D721Med (cell line): ENCODE results near the gene LDHD.

Experiments
- DNase-seq: peaks from one replicate; pipeline ENCODE4 v3.0.0; 2011; ENCODE audit warnings: low spot score; ENCODE audit not compliant: insufficient read length
- FAIRE-seq: peaks from 2 replicates; lab custom pipeline; 2011; peaks lifted over from hg19 to GRCh38; lab: Jason Lieb, UNC
- CTCF ChIP-seq: IDR thresholded peaks from 2 replicates; pipeline ENCODE4 v1.5.1; 2012; ENCODE audit warnings: mild to moderate bottlenecking, control low read depth; ENCODE audit not compliant: insufficient read depth; ENCODE audit errors: missing control alignments

The LDHD gene

DNA sequence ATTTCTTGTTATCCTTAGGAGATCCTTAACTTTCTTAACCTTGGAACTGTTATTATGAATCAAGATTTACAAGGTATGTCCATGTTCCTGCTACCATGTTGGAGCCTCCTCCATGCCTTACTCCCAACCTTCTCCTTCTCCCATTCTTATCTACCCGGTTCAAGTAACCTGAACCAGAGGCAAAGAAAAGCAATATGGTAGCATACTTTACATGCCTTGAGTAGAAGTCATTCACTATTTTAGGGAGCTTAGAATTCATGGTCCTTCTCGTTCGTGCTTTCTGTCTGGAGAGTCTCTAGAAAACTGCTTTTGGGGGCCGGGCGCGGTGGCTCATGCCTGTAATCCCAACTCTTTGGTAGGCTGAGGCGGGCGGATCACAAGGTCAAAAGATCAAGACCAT is 37.7 kb downstream of the LDHD start:
- no peak for TF ChIP-seq CTCF
- no peak for DNase-seq
- FAIRE-seq: no peak

DNA sequence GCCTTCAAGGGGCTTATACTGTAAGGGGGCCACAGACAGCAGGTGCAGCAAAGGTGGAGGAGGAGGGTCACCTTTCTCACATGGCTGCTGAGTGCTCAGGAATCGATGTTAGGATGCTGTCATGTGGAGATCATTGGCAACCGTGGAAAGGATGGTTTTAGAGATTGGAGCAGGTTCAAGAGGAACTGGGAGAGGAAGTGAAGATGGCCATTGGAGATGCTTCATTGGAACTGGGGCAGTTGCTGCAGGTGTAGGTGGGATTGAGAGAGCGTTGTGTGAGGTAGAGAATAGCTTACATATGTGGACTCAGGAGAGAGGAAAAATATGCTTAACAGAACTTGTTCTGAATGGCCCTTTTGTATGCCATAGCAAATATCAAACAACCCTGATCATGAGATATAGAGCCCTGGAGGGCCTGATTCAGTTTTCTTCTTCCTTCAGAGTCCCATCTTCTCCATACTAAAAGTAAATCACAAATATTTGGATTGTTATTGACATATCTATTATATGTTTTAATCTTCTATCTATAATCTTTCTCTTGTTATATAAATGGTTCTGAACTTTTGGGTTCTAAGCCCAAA is 40.8 kb downstream of the LDHD start:
- FAIRE-seq (no peak), DNase-seq (no peak)
- no peak for TF ChIP-seq CTCF

DNA sequence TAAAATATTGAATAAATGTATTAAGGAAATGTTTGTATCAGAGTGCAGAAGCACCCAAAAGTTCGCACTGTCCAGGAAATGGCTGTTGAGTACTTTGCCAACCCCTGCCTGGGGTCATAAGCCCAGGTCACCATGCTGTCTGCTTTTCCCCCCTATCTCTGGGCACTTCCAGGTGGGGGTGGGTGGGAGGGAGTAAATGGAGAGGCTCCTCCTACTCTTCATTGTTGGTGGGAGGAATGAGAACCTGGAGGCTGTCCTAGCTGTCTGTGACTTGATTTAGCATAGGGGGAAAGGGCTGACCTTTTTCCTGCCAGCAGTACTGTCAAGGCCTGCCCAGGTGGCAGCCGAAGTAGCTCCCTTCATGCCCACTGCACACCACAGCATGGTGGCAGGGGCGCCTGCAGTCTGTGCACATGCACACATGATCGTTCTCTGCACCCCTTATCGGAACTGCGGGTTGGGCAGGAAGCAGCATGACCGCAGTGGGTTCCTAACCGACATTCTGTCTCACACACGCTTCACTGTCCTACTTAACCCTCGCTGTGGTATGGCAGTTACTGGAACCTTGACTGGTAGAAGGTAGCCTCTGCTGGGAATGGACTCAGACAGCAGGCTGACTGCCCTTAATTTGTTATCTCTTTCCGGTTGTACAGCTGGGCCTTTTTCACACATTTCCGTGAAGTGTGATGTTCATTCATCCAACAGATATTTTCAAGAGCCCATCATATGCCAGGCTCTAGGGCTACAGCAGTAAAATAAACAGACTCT is 41.5 kb downstream of the LDHD start:
- TF ChIP-seq CTCF: no peak
- DNase-seq (no peak), FAIRE-seq (no peak)

- no peak for TF ChIP-seq CTCF
- FAIRE-seq: no peak
- DNase-seq: no peak
Measured at GRCh38 chr16:75074304-75074793, 42.2 kb downstream of the LDHD start.

- DNase-seq: no peak
- no peak for TF ChIP-seq CTCF
- no peak for FAIRE-seq
Measured at GRCh38 chr16:75073545-75074303, 42.9 kb downstream of the LDHD start.

DNA sequence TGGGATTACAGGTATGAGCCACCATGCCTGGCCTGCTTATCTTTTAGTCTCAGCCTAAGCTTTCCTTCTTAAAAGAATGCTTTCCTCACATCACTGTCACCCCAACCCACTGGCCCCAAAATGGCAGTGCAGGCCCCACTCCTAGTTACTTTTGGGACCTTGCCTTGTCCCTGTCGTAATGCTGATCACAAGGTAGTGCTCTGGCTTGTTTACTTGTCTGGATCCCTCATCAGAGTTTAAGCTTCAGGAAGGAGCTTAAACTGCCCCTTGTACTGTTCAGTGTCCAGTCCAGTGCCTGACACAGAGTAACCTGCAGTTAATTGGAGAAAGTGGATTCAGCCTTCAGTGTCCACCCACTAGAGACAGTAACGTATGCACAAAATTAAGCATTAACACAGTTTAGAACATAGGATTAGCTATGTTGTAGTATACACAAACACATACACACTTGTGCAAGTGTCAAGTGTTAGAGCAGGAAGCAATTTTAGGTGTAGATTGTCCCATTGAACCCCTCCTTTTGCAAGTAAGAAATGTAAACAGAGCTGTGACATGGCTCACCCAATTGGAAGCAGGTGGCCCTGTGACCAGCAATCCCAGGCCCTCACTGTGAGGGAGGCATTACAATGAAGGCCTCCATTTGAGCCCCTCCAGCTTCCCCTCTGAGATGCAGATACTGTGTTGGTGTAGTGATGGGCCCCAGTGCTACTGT is 44.2 kb downstream of the LDHD start:
- no peak for TF ChIP-seq CTCF
- no peak for FAIRE-seq
- DNase-seq: no peak
